CD4-positive, alpha-beta T cell treated with Interleukin-15 for 4 hours (primary cell): Measurements from ENCODE around the gene ELMO2.

Source experiments
- DNase-seq: peaks from one replicate; pipeline ENCODE4 v3.0.0-alpha.2; 2020; ENCODE audit warnings: low spot score

Gene ELMO2

DNA sequence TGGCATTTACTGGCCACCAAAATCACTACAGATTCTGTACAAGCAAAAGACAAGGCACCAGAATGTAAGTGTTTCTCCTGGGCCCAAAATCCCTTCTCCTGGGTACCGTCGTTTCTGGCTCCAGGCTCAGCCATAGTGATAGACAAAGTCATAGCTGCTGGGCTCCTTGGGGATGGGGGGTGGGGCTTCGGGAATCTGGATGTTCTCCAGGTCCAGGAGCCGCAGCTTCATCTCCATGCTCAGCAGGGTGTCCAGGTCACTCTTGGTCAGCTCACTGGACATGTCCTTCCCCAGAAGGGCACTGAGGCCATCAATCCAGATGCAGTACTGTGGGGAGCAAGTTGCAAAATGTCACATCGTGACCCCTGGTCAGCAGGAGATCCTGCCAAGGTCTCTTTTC is 39.2 kb downstream of the ELMO2 start:
- DNase-seq, result no peak

DNA sequence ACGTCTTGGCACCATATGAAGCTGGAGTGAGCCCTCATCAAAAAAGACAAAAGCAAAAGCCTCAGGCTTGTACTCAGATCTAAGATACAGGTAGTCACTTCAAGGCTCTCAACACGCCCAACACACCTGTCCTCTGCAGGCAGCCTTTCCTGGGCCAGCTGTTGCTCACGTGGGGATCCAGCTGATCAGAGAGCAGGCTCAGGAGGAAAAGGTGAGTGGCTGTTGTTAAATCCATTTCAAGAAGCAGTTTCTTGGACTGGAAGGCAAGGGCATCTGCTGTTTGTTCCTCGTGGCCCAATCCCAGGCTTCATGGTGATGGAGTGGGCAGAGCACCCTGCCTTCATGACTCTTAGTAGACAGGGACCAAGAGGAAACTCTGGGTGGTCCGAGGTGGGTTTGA is 39.6 kb downstream of the ELMO2 start:
- DNase-seq, result no peak

DNA sequence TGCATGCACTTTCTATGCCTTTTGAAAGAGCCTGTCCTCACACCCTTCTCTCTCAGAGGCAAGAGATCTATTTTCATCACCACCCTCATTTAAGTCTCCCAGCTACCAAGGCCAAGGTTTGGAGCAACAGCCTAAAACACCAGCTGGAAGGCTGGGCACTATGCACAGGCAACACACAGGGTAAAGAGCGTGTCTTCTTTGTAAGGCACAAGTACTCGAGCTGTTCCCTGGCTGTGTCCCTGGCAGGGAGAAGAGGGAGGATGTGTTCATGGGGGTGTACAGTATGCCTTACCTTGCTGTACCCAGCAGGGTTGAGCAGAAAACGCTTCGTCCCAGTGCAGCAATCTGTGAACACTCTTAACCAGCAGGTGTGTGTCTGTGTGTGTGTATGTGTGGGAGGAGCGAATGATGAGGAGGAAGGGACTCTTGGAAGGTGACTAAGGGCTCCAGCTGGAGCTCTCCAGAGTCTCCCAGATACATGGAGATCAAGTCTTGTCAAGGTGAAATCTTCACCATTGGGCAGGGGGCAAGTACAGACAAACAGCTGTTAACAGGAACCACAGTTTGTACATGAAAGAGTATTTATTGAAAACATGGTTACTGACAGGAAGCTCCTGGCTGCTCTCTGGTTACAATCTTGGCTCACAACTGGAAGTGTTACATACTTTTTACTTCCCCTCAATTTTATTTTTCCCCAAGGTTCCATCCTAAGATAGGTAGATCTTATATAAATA is 40.8 kb downstream of the ELMO2 start:
- DNase-seq, result peak; percentile 16

GRCh38 chr20:46364670-46365486 is 41.5 kb downstream of the ELMO2 start:
- DNase-seq, result no peak

GRCh38 chr20:46363874-46364669 is 42.3 kb downstream of the ELMO2 start:
- DNase-seq, result peak; percentile 83

GRCh38 chr20:46362921-46363867 is 43.2 kb downstream of the ELMO2 start:
- no peak for DNase-seq

GRCh38 chr20:46361811-46362210 is 44.6 kb downstream of the ELMO2 start:
- no peak for DNase-seq

- no peak for DNase-seq
These were observed 45.0 kb downstream of the ELMO2 start for GRCh38 chr20:46361381-46361780.

- no peak for DNase-seq
These were observed 47.1 kb downstream of the ELMO2 start for GRCh38 chr20:46359233-46359751.

GRCh38 chr20:46358346-46359058 is 47.9 kb downstream of the ELMO2 start:
- DNase-seq, result no peak

DNA sequence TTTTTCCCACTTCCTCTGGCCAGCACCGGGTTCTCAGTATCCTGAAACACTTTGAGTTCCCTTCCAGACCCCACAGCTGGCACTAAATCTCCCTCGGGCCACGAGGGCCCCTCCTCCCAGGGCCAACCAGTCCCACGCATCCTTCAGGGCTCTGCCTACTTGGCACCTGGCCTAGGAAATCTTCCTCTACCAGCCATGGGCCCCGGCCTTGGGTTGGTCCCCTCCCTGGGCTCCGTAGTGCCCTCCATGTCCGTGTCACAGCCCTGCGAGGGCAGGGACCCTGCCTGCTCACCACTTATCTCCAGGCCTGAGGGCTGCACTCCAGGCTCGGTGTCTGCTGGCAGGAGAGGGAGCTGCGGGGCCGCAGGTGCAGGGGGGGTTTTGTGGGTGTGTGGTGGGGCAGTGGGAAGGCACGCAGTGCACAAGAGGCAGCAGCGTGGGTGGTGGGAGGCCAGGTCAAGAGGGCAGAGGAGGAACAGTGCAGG is 49.3 kb downstream of the ELMO2 start:
- DNase-seq, result no peak

DNA sequence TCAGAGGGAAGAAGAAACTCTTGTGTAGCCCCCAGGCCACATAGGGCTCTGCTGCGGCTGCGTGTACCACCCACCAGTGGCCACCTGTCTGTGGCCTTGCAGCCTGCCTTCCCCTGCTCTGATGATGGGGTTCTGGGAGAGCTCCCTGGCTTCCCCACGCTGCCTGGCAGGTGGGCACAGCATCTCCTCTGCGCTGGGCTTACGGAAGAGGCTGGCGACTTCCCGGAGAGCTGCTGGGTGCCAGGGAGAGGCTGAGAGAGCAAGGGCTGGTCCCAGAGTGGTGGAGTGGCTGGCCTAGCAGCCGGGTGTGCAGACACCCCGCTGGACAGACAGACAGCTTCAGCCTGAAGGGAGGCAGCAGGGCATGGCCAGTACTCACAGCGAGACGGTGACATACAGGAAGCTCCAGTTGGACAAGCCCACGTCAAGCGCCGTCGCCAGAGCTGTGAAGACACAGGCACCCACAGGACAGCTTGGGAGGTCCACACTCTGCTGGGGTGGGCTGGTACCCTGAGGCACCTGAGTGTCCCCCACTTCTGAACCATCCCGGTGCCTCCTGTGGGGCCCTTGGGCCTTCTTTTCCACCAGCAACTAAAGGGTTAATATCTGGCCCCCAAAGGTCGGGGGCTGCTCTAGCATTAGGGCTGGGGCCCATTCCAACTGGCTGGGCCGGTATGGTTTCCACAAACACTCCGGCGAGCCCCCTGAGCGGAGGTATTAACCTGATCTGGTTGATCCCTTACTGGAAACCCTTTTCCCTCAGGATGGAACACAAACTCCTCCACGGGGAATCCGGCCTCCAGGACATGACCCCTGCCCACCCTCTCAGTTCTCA is 50.0 kb downstream of the ELMO2 start:
- DNase-seq, result no peak

GRCh38 chr20:46355778-46356177 is 50.6 kb downstream of the ELMO2 start:
- DNase-seq, result no peak

DNA sequence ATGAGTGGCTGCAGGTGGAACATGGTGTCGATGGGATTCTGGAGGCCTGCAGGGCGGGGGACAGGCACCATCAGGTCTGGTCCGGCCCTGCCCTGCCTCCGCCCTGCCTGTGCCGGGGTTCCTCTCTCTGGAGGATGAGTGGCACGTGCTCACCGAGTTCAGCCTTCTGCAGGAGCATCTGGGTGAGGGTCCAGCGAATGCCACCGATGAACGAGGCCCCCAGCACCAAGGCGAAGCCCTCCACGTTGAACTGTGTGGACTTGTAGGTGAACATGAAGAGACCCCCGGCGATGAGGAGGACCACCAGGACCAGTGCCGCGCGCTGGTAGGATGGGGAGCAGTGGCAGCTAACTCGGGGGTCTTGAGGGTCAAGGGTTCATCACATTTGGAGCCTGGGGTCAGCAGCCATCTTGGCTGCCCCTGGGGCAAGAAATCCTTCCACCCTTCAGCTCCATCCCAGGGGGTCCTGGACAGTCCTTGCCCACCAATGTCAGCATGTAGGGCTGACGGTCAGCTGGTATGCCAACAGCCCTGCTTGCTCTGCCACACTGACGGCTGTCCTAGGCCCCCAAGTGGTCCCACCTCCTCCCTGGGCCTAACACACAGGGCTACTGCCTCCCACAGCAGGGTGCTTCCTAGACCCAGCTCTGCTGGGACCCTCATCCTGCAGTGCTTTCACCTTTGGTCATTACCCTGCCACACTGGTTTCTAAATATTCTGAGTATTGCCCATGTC is 51.3 kb downstream of the ELMO2 start:
- no peak for DNase-seq

- no peak for DNase-seq
These were observed 52.2 kb downstream of the ELMO2 start for GRCh38 chr20:46354207-46354555.

GRCh38 chr20:46353500-46354206 is 52.8 kb downstream of the ELMO2 start:
- DNase-seq, result no peak

DNA sequence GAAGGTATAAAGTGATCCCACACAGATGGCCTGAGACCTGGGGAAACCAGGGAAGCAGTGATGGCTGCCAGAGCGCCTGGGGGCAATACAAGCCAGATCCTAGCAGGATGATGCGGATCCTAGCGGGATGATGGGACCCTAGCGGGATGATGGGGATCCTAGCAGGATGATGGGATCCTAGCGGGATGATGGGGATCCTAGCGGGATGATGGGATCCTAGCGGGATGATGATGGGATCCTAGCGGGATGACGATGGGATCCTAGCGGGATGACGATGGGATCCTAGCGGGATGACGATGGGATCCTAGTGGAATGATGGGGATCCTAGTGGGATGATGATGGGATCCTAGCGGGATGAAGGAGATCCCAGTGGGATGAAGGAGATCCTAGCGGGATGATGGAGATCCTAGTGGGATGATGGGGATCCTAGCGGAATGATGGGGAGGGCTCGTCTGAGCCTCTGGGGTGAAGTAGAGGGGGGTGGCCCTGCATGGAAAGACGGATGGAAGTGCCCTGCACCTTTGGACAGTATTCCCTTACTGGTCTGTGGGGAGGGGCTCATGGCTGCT is 54.0 kb downstream of the ELMO2 start:
- DNase-seq, result no peak
